HepG2 (cell line): Measurements from ENCODE around the gene FAM171A2. TPM values are rescaled to one million over a fixed set of nuclear protein-coding genes. Genes with fewer than 3 reads are reported as not detected.

Experiments used
- AKAP8 ChIP-seq: sonication (generic); formaldehyde crosslinking; IDR thresholded peaks from 2 replicates; pipeline ENCODE4 v1.5.1; 2020; ENCODE audit warnings: mild to moderate bottlenecking, missing genetic modification reagents
- ATM ChIP-seq: fragments of 450-650 bp; IDR thresholded peaks from 2 replicates; pipeline ENCODE4 v1.7.1; 2017; ENCODE audit warnings: mild to moderate bottlenecking, borderline replicate concordance
- CBX1 ChIP-seq: IDR thresholded peaks from one replicate; pipeline ENCODE4 v1.6.1; 2016; ENCODE audit warnings: antibody characterized with exemption, low read depth
- HOXA9 ChIP-seq: sonication (generic); formaldehyde crosslinking; IDR thresholded peaks from 2 replicates; pipeline ENCODE4 v1.8.1; 2022; ENCODE audit warnings: missing genetic modification reagents, mild to moderate bottlenecking, moderate library complexity, borderline replicate concordance
- JDP2 ChIP-seq: sonication (generic); formaldehyde crosslinking; IDR thresholded peaks from 2 replicates; pipeline ENCODE4 v1.8.1; 2022; ENCODE audit warnings: missing genetic modification reagents, borderline replicate concordance
- MED8 ChIP-seq: sonication (generic); formaldehyde crosslinking; IDR thresholded peaks from 2 replicates; pipeline ENCODE4 v1.8.1; 2023; ENCODE audit warnings: mild to moderate bottlenecking, missing genetic modification reagents; ENCODE audit not compliant: insufficient replicate concordance
- NRL ChIP-seq: sonication (generic); formaldehyde crosslinking; IDR thresholded peaks from 2 replicates; pipeline ENCODE4 v1.5.0; 2020; ENCODE audit warnings: missing genetic modification reagents, mild to moderate bottlenecking, moderate library complexity, borderline replicate concordance
- PITX1 ChIP-seq: sonication (generic); formaldehyde crosslinking; IDR thresholded peaks from 2 replicates; pipeline ENCODE4 v1.5.1; 2020; ENCODE audit warnings: mild to moderate bottlenecking, missing genetic modification reagents
- SKI ChIP-seq: fragments of 450-650 bp; IDR thresholded peaks from one replicate; pipeline ENCODE4 v1.6.1; 2018; ENCODE audit warnings: mild to moderate bottlenecking; ENCODE audit not compliant: partially characterized antibody
- SRY ChIP-seq: sonication (generic); formaldehyde crosslinking; IDR thresholded peaks from 2 replicates; pipeline ENCODE4 v1.8.0; 2022; ENCODE audit warnings: mild to moderate bottlenecking, missing genetic modification reagents
- TOE1 ChIP-seq: sonication (generic); formaldehyde crosslinking; IDR thresholded peaks from 2 replicates; pipeline ENCODE4 v1.4.0; 2020; ENCODE audit warnings: mild to moderate bottlenecking, missing genetic modification reagents
- ZEB1 ChIP-seq: IDR thresholded peaks from 2 replicates; pipeline ENCODE4 v1.6.1; 2012; ENCODE audit warnings: mild to moderate bottlenecking, low read depth, inconsistent platforms; ENCODE audit not compliant: insufficient replicate concordance
- ZNF317 ChIP-seq: sonication (generic); formaldehyde crosslinking; IDR thresholded peaks from 2 replicates; pipeline ENCODE4 v1.5.0; 2020; ENCODE audit warnings: mild to moderate bottlenecking, missing genetic modification reagents
- ZNF335 ChIP-seq: sonication (generic); formaldehyde crosslinking; IDR thresholded peaks from 2 replicates; pipeline ENCODE4 v1.4.0; 2020; ENCODE audit warnings: missing genetic modification reagents
- ZNF768 ChIP-seq: sonication (generic); formaldehyde crosslinking; IDR thresholded peaks from 2 replicates; pipeline ENCODE4 v1.4.0; 2020; ENCODE audit warnings: missing genetic modification reagents
- ZNF839 ChIP-seq: sonication (generic); formaldehyde crosslinking; IDR thresholded peaks from 2 replicates; pipeline ENCODE4 v1.4.0; 2020; ENCODE audit warnings: missing genetic modification reagents, mild to moderate bottlenecking, borderline replicate concordance
- polyA plus RNA-seq, 8 experiments: library from polyadenylated mRNA; depleted of rRNA in 3 of 8; stranded (reverse) in 7 of 8; unstranded in 1 of 8; fragments of >200 nt; fragmentation: Illumina TruSeq in 4 of 8; extraction: Trizol in 4 of 8; gene quantifications; 2 replicates each; pipeline versions ENCODE4 v1.2.1 to v1.2.3, GENCODE V29; 2011 to 2016; ENCODE audit warnings: low read depth in 4 of 8, missing spikeins in 1 of 8, mixed read lengths in 1 of 8; ENCODE audit not compliant: insufficient read depth in 1 of 8
- total RNA-seq, 5 experiments: library from RNA; depleted of rRNA; stranded (reverse); fragments of >200 nt; fragmentation: Illumina TruSeq; extraction: Trizol; gene quantifications; 2 replicates each; pipeline ENCODE4 v1.2.3, GENCODE V29; 2016; ENCODE audit warnings: low read depth in 1 of 5
- TF ChIP-seq, protein P1 (sequence below): sonication (generic); formaldehyde crosslinking; IDR thresholded peaks from 2 replicates; pipeline ENCODE4 v1.5.0; 2020; ENCODE audit warnings: missing genetic modification reagents
- TF ChIP-seq, protein P2 (sequence below): fragments of 450-650 bp; IDR thresholded peaks from 2 replicates; pipeline ENCODE4 v1.6.1; 2016
- TF ChIP-seq, protein P3 (sequence below): sonication (generic); formaldehyde crosslinking; IDR thresholded peaks from 2 replicates; pipeline ENCODE4; 2020; ENCODE audit warnings: missing genetic modification reagents, mild to moderate bottlenecking, borderline replicate concordance

The FAM171A2 gene
- total and polyA plus RNA-seq, 2 of the 13 experiments (the other 11 are each of a cell fraction or from before 2014, with no cell fraction given): 1.8 to 3.6 TPM

DNA sequence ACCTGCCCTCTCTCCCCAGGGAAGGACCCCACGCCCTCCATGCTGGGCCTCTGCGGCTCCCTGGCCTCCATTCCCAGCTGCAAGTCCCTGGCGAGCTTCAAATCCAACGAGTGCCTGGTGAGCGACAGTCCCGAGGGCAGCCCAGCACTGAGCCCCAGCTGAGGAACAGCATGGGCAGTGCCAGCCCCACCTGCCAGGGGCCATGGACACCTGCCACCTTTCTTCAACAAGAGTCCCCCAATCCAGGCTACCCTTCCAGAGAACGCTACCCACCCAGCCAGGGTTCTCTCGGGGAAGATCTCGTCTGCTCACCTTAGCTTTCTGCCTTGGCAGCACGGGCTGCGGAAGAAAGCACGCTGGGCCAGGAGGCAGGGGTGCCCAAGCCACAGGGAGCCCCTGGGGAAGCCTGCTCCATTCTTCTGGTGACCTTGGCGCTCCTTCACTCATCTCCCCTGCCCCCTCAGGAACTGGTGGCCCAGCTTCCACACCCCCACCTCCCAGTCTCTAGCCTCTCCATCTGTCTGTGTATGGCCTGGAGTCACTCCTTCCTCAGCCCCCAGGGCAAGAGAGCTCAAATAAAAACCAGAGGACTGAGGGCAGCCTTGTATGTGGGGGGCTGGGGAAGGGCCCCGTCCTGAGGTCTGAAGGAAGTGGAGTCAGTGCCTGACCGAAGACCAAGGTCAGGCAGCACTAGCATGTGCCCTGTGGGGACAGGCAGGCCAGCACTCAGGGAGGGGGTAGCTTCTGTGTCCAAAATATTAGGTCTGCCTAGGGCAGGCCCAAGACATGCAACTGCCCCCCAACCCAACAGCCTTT lies 45.4 kb downstream of the FAM171A2 start (continued):
- no peak for TF ChIP-seq NRL (CRISPR knock-in tag)
- TF ChIP-seq SRY (CRISPR knock-in tag): 0 out of 2 replicates have a peak, but pooled peaks have one; percentile 7
- TF ChIP-seq SKI: no peak
- no peak for TF ChIP-seq ZNF335 (CRISPR knock-in tag)
- TF ChIP-seq ZNF839 (CRISPR knock-in tag): no peak
- TF ChIP-seq ZEB1: no peak
- TF ChIP-seq, protein P1, sequence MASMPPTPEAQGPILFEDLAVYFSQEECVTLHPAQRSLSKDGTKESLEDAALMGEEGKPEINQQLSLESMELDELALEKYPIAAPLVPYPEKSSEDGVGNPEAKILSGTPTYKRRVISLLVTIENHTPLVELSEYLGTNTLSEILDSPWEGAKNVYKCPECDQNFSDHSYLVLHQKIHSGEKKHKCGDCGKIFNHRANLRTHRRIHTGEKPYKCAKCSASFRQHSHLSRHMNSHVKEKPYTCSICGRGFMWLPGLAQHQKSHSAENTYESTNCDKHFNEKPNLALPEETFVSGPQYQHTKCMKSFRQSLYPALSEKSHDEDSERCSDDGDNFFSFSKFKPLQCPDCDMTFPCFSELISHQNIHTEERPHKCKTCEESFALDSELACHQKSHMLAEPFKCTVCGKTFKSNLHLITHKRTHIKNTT (CRISPR knock-in tag): no peak
- TF ChIP-seq AKAP8 (CRISPR knock-in tag): peak; percentile 88; the same call in 1 of the 2 replicates
- TF ChIP-seq, protein P2, sequence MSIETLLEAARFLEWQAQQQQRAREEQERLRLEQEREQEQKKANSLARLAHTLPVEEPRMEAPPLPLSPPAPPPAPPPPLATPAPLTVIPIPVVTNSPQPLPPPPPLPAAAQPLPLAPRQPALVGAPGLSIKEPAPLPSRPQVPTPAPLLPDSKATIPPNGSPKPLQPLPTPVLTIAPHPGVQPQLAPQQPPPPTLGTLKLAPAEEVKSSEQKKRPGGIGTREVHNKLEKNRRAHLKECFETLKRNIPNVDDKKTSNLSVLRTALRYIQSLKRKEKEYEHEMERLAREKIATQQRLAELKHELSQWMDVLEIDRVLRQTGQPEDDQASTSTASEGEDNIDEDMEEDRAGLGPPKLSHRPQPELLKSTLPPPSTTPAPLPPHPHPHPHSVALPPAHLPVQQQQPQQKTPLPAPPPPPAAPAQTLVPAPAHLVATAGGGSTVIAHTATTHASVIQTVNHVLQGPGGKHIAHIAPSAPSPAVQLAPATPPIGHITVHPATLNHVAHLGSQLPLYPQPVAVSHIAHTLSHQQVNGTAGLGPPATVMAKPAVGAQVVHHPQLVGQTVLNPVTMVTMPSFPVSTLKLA: no peak
- TF ChIP-seq ZNF768 (CRISPR knock-in tag): peak; percentile 35; the same call in 1 of the 2 replicates
- no peak for TF ChIP-seq HOXA9
- TF ChIP-seq JDP2: no peak
- no peak for TF ChIP-seq ZNF317
- TF ChIP-seq CBX1: no peak
- TF ChIP-seq, protein P3, sequence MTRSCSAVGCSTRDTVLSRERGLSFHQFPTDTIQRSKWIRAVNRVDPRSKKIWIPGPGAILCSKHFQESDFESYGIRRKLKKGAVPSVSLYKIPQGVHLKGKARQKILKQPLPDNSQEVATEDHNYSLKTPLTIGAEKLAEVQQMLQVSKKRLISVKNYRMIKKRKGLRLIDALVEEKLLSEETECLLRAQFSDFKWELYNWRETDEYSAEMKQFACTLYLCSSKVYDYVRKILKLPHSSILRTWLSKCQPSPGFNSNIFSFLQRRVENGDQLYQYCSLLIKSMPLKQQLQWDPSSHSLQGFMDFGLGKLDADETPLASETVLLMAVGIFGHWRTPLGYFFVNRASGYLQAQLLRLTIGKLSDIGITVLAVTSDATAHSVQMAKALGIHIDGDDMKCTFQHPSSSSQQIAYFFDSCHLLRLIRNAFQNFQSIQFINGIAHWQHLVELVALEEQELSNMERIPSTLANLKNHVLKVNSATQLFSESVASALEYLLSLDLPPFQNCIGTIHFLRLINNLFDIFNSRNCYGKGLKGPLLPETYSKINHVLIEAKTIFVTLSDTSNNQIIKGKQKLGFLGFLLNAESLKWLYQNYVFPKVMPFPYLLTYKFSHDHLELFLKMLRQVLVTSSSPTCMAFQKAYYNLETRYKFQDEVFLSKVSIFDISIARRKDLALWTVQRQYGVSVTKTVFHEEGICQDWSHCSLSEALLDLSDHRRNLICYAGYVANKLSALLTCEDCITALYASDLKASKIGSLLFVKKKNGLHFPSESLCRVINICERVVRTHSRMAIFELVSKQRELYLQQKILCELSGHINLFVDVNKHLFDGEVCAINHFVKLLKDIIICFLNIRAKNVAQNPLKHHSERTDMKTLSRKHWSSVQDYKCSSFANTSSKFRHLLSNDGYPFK: no peak; the same call in 1 of the 2 replicates
- no peak for TF ChIP-seq TOE1 (CRISPR knock-in tag)
- TF ChIP-seq PITX1 (CRISPR knock-in tag): 0 out of 2 replicates have a peak, but pooled peaks have one; percentile 8
- no peak for TF ChIP-seq ATM
- no peak for TF ChIP-seq MED8
